Astrocyte of the cerebellum (primary cell): Measurements from ENCODE around the gene SLC25A51.

Experiments
- DNase-seq: peaks from one replicate; pipeline ENCODE4 v3.0.0-alpha.2; 2011; ENCODE audit warnings: low read depth
- H3K4me3 ChIP-seq: 2 replicates; pipeline ENCODE4 v1.5.1; 2011; ENCODE audit warnings: mild to moderate bottlenecking, low read depth, low read length, moderate library complexity
- in situ Hi-C: cut with HindIII; loops from 2 replicates; pipeline ENCODE4 v1.10.0; 2017; ENCODE audit warnings: low sequenced_read_pairs
- TF ChIP-seq, protein P1 (sequence below): IDR thresholded peaks from 2 replicates; pipeline ENCODE4 v1.5.1; 2012; ENCODE audit warnings: low read length, low read depth, moderate library complexity, mild to moderate bottlenecking; ENCODE audit errors: missing control alignments

Gene SLC25A51

DNA sequence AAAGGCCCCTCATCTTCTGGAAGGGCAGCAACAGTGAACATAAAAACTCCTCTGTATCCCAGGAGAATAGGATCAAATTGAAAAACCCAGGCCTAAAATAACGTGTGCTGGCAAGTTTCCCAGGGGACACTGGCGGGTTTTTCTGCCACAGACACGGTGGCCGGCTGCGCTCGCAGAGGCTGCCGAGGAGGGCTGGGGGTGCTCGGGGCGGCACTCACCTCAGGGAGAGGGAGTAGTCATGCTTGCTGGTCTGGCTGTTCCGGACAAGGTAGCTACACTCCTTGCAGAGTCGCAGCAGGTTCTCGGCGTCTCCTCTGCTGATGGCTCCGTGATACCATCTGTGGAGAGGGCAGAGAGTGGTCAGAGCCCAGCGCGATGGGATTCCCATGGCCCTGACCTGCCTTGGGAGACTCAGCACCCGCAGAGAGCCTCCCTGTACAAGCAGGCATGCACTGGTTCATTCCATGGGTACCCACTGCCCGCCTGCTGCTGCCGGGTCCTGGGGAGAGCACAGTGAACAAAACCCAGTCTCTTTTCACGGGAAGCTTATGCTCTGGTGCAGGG lies 44.6 kb upstream of the SLC25A51 start:
- in situ Hi-C loops, result no loop called here
- H3K4me3 ChIP-seq, result no peak overlapping the region
- TF ChIP-seq, protein P1, sequence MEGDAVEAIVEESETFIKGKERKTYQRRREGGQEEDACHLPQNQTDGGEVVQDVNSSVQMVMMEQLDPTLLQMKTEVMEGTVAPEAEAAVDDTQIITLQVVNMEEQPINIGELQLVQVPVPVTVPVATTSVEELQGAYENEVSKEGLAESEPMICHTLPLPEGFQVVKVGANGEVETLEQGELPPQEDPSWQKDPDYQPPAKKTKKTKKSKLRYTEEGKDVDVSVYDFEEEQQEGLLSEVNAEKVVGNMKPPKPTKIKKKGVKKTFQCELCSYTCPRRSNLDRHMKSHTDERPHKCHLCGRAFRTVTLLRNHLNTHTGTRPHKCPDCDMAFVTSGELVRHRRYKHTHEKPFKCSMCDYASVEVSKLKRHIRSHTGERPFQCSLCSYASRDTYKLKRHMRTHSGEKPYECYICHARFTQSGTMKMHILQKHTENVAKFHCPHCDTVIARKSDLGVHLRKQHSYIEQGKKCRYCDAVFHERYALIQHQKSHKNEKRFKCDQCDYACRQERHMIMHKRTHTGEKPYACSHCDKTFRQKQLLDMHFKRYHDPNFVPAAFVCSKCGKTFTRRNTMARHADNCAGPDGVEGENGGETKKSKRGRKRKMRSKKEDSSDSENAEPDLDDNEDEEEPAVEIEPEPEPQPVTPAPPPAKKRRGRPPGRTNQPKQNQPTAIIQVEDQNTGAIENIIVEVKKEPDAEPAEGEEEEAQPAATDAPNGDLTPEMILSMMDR, result no peak
- no peak for DNase-seq

DNA sequence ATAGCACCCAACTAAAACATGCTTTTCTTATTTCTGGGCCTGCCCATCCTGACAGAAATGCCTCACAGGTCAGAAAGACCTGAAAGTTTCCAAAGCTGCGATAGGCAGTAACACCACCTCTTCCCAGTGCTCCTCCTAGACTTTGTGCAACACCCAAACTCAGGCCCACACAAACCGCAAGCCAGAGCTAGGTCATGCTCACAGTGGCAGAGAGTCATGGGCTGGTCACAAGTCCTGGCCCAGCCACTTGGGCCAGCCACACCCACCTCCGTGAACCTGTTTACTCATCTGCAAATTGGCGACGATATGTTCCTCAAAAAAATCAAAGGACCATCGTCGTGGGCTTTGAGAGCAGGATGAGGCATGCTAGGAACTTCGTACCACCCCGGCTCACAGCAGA lies 44.0 kb upstream of the SLC25A51 start:
- in situ Hi-C loops, result no loop called here
- TF ChIP-seq, protein P1, result no peak

DNA sequence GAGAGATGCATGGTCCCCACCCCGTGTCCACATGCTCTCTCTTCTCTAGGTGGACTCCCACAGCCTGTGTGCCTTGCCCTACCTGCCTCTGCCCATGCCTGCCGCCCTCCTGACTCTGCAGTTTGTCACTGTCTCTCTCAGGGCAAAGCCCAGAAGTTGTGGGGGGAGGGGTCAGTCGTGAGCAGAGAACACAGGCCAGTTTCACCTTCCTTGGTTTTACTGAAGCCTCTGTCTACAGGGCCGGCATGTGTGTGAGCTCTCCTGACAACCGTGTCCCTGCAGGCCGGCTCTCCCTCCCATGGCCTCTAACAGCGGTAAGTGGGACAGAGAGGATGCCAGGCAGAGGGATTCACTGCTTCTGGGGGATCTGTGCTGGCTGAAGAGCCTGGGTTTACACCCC lies 43.5 kb upstream of the SLC25A51 start:
- H3K4me3 ChIP-seq, result no peak overlapping the region
- in situ Hi-C loops, result no loop called here
- TF ChIP-seq, protein P1, result no peak
- no peak for DNase-seq

More for the DNA sequence above, 44.0 kb upstream of the SLC25A51 start:
- no peak overlapping the region for H3K4me3 ChIP-seq
- no peak for DNase-seq

DNA sequence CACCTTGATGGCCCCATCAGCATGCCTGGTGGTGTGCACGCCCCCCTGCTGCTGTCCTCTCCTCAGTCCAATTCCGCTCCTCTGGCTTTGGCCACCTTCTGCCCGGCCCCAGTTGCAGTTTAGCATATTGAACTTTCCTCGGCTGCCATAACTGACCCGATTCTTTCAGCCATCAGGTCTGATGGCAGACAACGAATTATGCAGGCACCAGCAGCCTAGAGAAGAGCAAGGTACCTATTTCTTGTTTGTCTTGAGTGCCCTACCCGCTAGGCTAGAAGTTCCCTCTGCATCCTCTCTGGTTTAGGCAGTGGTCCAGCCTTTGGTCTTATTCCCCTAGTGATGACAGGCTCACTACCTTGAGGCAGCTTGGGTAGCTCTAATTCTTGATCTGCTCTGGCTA lies 43.0 kb upstream of the SLC25A51 start:
- TF ChIP-seq, protein P1, result no peak
- DNase-seq, result no peak
- H3K4me3 ChIP-seq, result no peak overlapping the region
- in situ Hi-C loops, result no loop called here

DNA sequence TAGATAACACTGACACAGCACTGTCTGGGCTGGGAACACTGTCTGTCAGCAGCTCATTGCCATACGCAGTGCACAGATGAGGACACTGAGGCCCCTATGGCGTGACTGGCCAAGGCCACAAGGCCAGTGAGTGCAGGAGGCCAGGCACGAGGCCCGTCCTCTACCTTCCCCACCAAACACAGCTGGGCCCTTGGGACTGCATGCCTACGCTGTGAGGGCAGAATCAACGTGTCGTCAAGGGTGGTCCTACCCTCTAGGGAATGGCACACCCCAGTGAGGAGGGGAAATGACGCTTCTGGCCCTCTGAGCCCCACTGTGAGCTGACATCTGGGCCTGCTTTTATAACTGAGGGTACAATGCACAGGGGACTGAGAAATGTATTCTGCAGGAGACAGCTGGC lies 42.1 kb upstream of the SLC25A51 start:
- in situ Hi-C loops, result no loop called here
- H3K4me3 ChIP-seq, result no peak overlapping the region
- DNase-seq, result no peak
- TF ChIP-seq, protein P1, result no peak

DNA sequence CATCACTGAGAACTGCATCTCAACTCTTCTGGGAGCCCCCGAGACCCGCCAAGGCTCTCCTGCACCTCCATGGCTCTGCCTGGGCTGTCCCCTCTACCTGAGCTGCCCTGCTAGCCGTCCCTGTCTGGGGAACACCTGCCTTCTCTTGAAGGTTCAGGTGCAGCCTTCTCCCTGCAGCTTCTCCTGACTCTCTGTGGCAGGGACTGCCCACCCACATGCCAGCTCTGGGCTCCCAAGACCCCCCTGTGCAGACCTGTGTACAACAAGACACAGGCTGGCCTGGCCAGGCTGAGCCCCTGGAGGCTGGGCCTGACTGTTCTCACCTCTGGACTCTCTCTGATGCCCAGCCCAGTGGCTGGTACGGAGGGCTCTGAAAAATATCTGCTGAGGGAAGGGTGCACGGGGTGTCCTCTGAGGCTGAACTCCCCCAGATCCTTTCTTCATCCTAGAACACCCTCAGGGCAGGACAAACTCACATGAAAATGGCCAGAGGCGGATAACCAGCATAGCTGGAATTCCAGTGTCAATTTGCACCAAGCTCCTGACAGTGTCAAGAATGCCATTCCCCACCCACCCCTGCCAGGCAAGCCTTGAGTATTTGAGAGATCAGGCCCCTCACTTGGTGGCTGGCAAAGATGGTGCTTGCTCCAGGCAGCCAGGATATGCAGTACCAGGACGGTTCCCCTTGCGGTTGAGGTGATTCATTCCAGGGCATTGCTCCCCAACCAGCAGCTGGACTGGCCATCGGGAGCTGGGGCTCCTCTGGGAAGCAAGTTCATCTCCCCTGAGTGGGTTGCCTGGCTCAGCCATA lies 40.9 kb upstream of the SLC25A51 start:
- TF ChIP-seq, protein P1, result no peak
- in situ Hi-C loops, result no loop called here
- DNase-seq, result no peak
- H3K4me3 ChIP-seq, result no peak overlapping the region
